Measurements from ENCODE around the gene PPHLN1. TPM values are rescaled to one million over a fixed set of nuclear protein-coding genes. Genes with fewer than 3 reads are reported as not detected.

PPHLN1 gene, protein sequence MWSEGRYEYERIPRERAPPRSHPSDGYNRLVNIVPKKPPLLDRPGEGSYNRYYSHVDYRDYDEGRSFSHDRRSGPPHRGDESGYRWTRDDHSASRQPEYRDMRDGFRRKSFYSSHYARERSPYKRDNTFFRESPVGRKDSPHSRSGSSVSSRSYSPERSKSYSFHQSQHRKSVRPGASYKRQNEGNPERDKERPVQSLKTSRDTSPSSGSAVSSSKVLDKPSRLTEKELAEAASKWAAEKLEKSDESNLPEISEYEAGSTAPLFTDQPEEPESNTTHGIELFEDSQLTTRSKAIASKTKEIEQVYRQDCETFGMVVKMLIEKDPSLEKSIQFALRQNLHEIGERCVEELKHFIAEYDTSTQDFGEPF
- total RNA-seq (57.5 TPM), polyA plus RNA-seq (ENCODE audit: insufficient read depth in 1 of 8, insufficient read length in 8 of 8, low replicate concordance in 1 of 8) (10 to 100 TPM; 52.4 to 62.5 (median 57.6) TPM)
- long read RNA-seq, donor 1, full-length matches to known transcripts, result 9 of 9 reads
- long read RNA-seq, donor 1, partial matches to known transcripts, result 0 of 9 reads
- long read RNA-seq, donor 1, other reads (novel, unspliced or antisense), result 0 of 9 reads
- long read RNA-seq, donor 2, partial matches to known transcripts, result 0 of 1 reads
- long read RNA-seq, donor 2, other reads (novel, unspliced or antisense), result 0 of 1 reads
- long read RNA-seq, donor 3, full-length matches to known transcripts, result 16 of 187 reads
- long read RNA-seq, donor 3, partial matches to known transcripts, result 84 of 187 reads
- long read RNA-seq, donor 3, other reads (novel, unspliced or antisense), result 87 of 187 reads
- long read RNA-seq, donor 4, full-length matches to known transcripts, result 7 of 7 reads
- long read RNA-seq, donor 4, partial matches to known transcripts, result 0 of 7 reads
- long read RNA-seq, donor 4, other reads (novel, unspliced or antisense), result 0 of 7 reads
- long read RNA-seq, donor 5, full-length matches to known transcripts, result 24 of 453 reads
- long read RNA-seq, donor 5, partial matches to known transcripts, result 285 of 453 reads
- long read RNA-seq, donor 5, other reads (novel, unspliced or antisense), result 144 of 453 reads
- long read RNA-seq, donor 6, full-length matches to known transcripts, result 20 of 309 reads
- long read RNA-seq, donor 6, partial matches to known transcripts, result 187 of 309 reads
- long read RNA-seq, donor 6, other reads (novel, unspliced or antisense), result 102 of 309 reads
- long read RNA-seq, donor 7, full-length matches to known transcripts, result 16 of 243 reads
- long read RNA-seq, donor 7, partial matches to known transcripts, result 217 of 243 reads
- long read RNA-seq, donor 7, other reads (novel, unspliced or antisense), result 10 of 243 reads
- long read RNA-seq, donor 8, full-length matches to known transcripts, result 20 of 35 reads
- long read RNA-seq, donor 8, partial matches to known transcripts, result 7 of 35 reads
- long read RNA-seq, donor 8, other reads (novel, unspliced or antisense), result 8 of 35 reads
- long read RNA-seq, donor 9, full-length matches to known transcripts, result 11 of 178 reads
- long read RNA-seq, donor 9, partial matches to known transcripts, result 111 of 178 reads
- long read RNA-seq, donor 9, other reads (novel, unspliced or antisense), result 56 of 178 reads
- long read RNA-seq, donor 10, full-length matches to known transcripts, result 28 of 426 reads
- long read RNA-seq, donor 10, partial matches to known transcripts, result 393 of 426 reads
- long read RNA-seq, donor 10, other reads (novel, unspliced or antisense), result 5 of 426 reads
- long read RNA-seq, donor 11, full-length matches to known transcripts, result 16 of 32 reads
- long read RNA-seq, donor 11, partial matches to known transcripts, result 8 of 32 reads
- long read RNA-seq, donor 11, other reads (novel, unspliced or antisense), result 8 of 32 reads

DNA sequence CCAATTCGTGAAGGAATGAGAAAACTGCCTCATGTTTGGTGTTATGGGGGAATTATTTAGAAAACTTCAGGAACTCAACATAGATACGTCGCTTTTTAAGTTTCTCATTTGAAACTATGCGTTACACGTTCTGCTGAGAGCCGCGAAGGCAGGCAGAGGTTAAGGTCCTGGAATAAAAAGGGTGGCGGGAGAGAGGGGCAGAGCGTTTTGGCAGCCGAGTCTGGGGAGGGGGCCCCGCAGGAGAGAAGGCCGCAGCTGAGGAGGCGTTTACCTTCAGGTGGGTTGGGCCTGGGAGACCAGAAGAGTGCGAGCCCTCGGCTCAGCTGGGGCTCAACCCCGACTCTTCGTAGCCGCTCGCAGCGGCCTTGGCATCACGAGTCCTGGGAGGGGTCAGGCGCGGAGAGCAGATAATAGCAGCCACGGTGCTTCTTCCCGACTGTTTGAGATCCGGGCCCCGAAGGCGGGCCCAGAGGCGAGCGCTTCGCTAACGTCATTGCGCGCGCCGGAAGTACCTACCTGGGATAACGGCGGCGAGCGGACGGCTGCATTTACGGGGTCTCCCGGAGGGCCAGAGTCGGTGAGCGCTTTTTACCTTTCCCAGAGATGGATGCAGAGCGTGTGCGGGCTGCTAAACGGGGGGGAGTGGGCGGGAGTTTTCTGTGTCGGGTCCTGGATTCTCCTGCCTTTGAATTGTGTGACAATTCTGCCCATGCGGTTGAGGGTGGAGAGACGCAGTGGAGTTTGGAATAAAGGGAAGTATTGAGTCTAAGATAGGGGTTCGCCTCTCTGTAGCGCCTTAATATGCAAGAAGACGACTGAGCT, at the start of gene PPHLN1, which contains the start of gene ZCRB1:
PPHLN1 (plus strand) TSS at position 515 of the 822 bp plus-strand sequence. CDS start 9,736 bp downstream, outside the sequence.
ZCRB1 (minus strand) TSS at position 442 of the 822 bp plus-strand sequence. CDS start 1,992 bp downstream, outside the sequence.
- Histone ChIP-seq H3K9me3 (replicated peaks; ENCODE audit: control insufficient read depth, low read depth, low read length) (no peaks in the 10 kb centered on the region), H3K36me3 (ENCODE audit: control insufficient read depth, insufficient read depth, low read length) (peaks cover 4% of the 10 kb centered on the region), H3K4me3 (ENCODE audit: low read length) (peak within 1 kb of the TSS; percentile 91), H3K4me1 (ENCODE audit: control insufficient read depth, insufficient read depth, low read length) (peaks cover 11% of the 10 kb centered on the region), H3K27me3 (ENCODE audit: control insufficient read depth, insufficient read depth, low read length) (no peaks in the 10 kb centered on the region), H3K27ac (ENCODE audit: low read length) (peak within 1 kb of the TSS; percentile 96)
- DNase-seq, result peak; percentile 94
- WGBS (ENCODE audit: insufficient coverage), result under 1% methylated on average over 54 of the region's 55 CpGs

DNA sequence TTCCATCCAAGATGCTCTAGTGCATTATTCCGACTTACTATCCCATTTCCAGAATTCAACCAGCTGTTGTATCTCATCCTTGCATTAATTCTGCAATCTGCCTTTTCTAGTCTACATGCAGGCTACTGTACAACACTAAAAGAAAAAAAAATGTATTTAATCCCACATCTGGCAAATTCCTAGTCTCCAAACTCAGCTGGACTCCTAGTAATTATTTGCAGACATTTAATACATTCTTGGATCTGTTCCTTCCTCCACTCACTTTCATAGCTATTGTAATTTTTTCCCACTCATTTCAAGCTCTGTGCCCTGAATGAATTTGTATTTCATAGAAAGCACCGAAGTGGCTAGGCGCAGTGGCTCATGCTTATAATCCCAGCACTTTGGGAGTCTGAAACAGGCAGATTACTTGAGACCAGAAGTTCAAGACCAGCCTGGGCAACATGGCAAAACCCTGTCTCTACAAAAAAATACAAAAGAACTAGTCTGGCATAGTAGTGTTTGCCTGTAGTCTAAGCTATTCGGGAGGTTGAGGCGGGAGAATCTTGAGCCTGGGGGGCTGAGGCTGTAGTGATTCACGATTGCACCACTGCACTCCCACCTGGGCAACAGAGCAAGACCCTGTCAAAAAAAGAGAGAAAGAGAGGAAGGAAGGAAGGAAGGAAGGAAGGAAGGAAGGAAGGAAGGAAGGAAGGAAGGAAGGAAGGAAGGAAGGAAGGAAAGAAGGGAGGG, 48.4 kb upstream of the PPHLN1 start:
- Histone ChIP-seq H3K27ac (ENCODE audit: low read length) (no peak overlapping the region), H3K27me3 (ENCODE audit: control insufficient read depth, insufficient read depth, low read length) (no peaks in the 10 kb centered on the region), H3K9me3 (replicated peaks; ENCODE audit: control insufficient read depth, low read depth, low read length) (peaks cover 2% of the 10 kb centered on the region), H3K4me1 (ENCODE audit: control insufficient read depth, insufficient read depth, low read length) (no peaks in the 10 kb centered on the region), H3K4me3 (ENCODE audit: low read length) (no peak overlapping the region), H3K36me3 (ENCODE audit: control insufficient read depth, insufficient read depth, low read length) (no peaks in the 10 kb centered on the region)
- WGBS (ENCODE audit: insufficient coverage), result 63% methylated on average over 1 of the region's 6 CpGs
- peak; percentile 83 for DNase-seq

DNA sequence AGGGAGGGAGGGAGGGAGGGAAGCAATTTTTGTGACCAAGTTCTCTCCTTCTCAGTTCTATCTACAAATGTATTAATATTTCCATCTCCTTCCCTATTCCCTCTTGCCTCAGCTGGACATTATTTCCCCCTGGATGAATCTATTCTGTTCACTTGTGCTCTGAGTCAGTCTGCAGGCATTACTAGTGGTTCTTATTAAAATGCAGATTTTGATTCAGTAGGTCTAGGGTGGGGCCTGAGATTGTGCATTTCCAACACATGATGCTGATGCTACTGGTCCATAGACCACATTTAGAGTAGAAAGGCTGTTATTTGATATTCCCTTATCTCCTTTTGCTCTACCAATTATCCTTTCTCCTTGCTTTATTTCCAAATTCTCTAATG, 47.8 kb upstream of the PPHLN1 start:
- no peaks in the 10 kb centered on the region for H3K36me3 ChIP-seq (ENCODE audit: control insufficient read depth, insufficient read depth, low read length)
- H3K4me1 ChIP-seq (ENCODE audit: control insufficient read depth, insufficient read depth, low read length), result no peaks in the 10 kb centered on the region
- H3K27me3 ChIP-seq (ENCODE audit: control insufficient read depth, insufficient read depth, low read length), result no peaks in the 10 kb centered on the region
- H3K9me3 ChIP-seq (replicated peaks; ENCODE audit: control insufficient read depth, low read depth, low read length), result no peaks in the 10 kb centered on the region
- H3K4me3 ChIP-seq (ENCODE audit: low read length), result no peak overlapping the region
- H3K27ac ChIP-seq (ENCODE audit: low read length), result no peak overlapping the region
- DNase-seq, result no peak

DNA sequence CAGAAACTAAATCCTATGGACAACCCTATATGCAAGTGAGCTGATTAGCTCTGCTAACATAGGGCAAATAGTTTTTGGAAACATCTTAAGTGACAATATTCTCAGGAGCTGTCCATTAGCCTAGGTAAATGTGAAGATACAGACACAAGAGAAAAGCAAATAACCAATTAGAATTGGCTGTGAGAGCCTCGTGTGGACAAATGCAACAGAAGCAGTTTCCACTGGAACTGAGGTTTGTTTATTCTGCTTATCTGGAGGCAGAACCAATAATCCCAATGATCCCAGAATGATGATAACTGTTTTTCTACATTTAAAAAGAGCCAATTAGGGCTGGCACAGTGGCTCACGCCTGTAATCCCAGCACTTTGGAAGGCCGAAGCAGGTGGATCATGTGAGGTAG, 44.7 kb upstream of the PPHLN1 start:
- H3K27me3 ChIP-seq (ENCODE audit: control insufficient read depth, insufficient read depth, low read length), result no peaks in the 10 kb centered on the region
- no peak for DNase-seq
- no peaks in the 10 kb centered on the region for H3K4me1 ChIP-seq (ENCODE audit: control insufficient read depth, insufficient read depth, low read length)
- no peak overlapping the region for H3K27ac ChIP-seq (ENCODE audit: low read length)
- 100% methylated on average over 2 of the region's 3 CpGs for WGBS (ENCODE audit: insufficient coverage)
- H3K4me3 ChIP-seq (ENCODE audit: low read length), result no peak overlapping the region
- H3K36me3 ChIP-seq (ENCODE audit: control insufficient read depth, insufficient read depth, low read length), result no peaks in the 10 kb centered on the region
- H3K9me3 ChIP-seq (replicated peaks; ENCODE audit: control insufficient read depth, low read depth, low read length), result no peaks in the 10 kb centered on the region

DNA sequence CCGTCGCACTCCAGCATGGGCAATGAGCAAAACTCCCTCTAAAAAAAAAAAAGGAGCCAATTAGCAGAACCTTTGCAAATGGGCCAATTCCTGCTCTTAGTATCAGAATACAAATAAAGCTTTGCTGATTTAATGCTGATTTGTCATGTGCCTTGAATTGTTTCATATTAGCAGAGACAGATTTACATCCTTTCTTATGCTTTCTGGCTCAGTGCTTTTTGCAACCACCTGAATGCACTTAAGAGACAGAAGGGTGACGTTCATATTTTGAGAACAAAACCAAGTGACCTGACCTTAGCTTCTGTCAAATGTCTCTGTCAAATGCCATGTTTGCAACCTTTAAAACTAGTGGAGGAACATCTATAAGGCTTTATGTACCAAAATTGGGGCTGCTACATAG, 44.1 kb upstream of the PPHLN1 start:
- Histone ChIP-seq H3K4me1 (ENCODE audit: control insufficient read depth, insufficient read depth, low read length) (no peaks in the 10 kb centered on the region), H3K9me3 (replicated peaks; ENCODE audit: control insufficient read depth, low read depth, low read length) (no peaks in the 10 kb centered on the region), H3K27ac (ENCODE audit: low read length) (no peak overlapping the region), H3K4me3 (ENCODE audit: low read length) (no peak overlapping the region), H3K27me3 (ENCODE audit: control insufficient read depth, insufficient read depth, low read length) (no peaks in the 10 kb centered on the region), H3K36me3 (ENCODE audit: control insufficient read depth, insufficient read depth, low read length) (no peaks in the 10 kb centered on the region)
- no peak for DNase-seq
- no CpG with 5 or more reads among the region's 3 CpGs for whole genome bisulfite sequencing (ENCODE audit: insufficient coverage)

DNA sequence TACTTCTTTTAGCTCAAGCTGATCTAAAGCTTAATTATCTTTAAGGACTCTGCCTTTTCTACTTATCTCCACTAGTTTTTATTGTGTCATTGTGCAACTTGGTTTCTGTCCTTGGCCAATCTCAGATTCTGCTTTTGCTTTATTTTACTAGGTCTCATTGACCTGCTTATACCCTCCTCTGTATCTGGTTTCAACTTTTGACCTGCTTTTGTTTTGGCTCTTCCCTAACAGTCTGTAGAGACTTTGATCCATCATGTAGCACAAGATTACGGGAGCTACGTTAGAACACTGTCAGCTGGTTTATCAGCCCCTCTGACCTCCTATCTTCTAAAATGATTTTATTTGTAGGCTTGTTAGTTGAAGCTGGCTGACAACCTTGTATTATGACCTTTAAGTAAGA, 43.7 kb upstream of the PPHLN1 start:
- WGBS (ENCODE audit: insufficient coverage), result no CpG with 5 or more reads among the region's 2 CpGs
- H3K36me3 ChIP-seq (ENCODE audit: control insufficient read depth, insufficient read depth, low read length), result no peaks in the 10 kb centered on the region
- H3K4me3 ChIP-seq (ENCODE audit: low read length), result no peak overlapping the region
- DNase-seq, result no peak
- no peak overlapping the region for H3K27ac ChIP-seq (ENCODE audit: low read length)
- H3K27me3 ChIP-seq (ENCODE audit: control insufficient read depth, insufficient read depth, low read length), result no peaks in the 10 kb centered on the region
- no peaks in the 10 kb centered on the region for H3K9me3 ChIP-seq (replicated peaks; ENCODE audit: control insufficient read depth, low read depth, low read length)
- no peaks in the 10 kb centered on the region for H3K4me1 ChIP-seq (ENCODE audit: control insufficient read depth, insufficient read depth, low read length)

DNA sequence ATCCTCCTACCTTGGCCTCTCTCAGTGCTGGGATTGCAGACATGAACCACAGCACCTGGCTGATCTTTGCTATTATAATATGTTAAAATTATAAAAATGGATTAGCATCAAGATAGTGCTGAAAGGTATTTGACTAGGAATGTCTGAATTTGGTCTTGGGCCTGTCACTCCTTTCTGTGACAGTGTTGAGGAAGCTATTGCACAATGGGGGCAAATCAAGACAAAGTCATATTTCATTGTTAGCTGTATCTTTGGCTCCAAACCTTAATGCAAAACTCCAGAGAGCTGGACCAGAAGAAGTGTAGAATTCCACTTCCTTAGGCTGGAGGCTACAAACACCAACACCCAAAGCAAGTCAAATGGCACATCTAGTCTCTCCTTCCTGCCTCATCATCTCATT, 42.2 kb upstream of the PPHLN1 start:
- Histone ChIP-seq H3K9me3 (replicated peaks; ENCODE audit: control insufficient read depth, low read depth, low read length) (no peaks in the 10 kb centered on the region), H3K4me1 (ENCODE audit: control insufficient read depth, insufficient read depth, low read length) (no peaks in the 10 kb centered on the region), H3K36me3 (ENCODE audit: control insufficient read depth, insufficient read depth, low read length) (no peaks in the 10 kb centered on the region), H3K27ac (ENCODE audit: low read length) (no peak overlapping the region), H3K27me3 (ENCODE audit: control insufficient read depth, insufficient read depth, low read length) (no peaks in the 10 kb centered on the region), H3K4me3 (ENCODE audit: low read length) (no peak overlapping the region)
- DNase-seq, result no peak

DNA sequence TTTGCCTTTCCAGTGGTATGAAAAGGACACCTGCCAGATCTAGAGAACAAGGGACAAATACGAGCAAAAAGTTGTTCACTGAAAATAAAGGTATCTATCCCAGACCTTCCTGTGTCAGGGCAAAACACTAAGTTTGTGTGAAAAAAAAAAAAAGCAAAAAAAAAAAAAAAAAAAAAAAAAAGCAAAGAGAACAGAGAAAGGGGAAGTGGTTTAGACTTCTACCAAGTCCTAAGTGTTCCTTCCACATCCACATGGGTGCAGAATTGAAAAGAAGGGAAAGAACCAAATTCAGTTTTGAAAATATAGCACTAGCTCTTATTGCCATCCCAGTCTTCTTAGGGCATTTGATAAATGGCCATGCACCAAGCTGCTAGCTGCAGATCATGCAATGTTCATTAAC, 41.8 kb upstream of the PPHLN1 start:
- H3K4me3 ChIP-seq (ENCODE audit: low read length), result no peak overlapping the region
- WGBS (ENCODE audit: insufficient coverage), result no CpG with 5 or more reads among the region's 1 CpG
- H3K27ac ChIP-seq (ENCODE audit: low read length), result no peak overlapping the region
- H3K36me3 ChIP-seq (ENCODE audit: control insufficient read depth, insufficient read depth, low read length), result no peaks in the 10 kb centered on the region
- DNase-seq, result no peak
- no peaks in the 10 kb centered on the region for H3K4me1 ChIP-seq (ENCODE audit: control insufficient read depth, insufficient read depth, low read length)
- no peaks in the 10 kb centered on the region for H3K9me3 ChIP-seq (replicated peaks; ENCODE audit: control insufficient read depth, low read depth, low read length)
- H3K27me3 ChIP-seq (ENCODE audit: control insufficient read depth, insufficient read depth, low read length), result no peaks in the 10 kb centered on the region

Measured in muscle of leg (tissue), 16 donors.